ENCODE results near the gene PDE7B.

PDE7B gene

DNA sequence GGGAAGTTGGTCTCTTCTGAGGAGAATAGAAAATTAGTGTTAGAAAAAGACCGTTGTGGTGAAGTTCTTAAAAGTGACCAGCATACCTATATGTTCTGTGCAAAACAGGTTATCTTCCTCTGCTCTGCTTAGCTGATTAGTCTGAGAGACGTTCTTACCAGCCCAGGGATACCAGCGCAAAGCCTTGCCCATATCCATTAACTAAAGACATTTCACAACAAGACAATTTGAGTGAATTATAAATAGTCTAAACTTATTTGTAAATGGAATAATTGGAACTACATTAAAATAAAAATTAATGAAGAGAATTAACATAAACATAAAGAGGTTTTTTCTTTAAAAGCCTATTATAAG is 144.0 kb downstream of the PDE7B start:
- TF ChIP-seq, protein P1, sequence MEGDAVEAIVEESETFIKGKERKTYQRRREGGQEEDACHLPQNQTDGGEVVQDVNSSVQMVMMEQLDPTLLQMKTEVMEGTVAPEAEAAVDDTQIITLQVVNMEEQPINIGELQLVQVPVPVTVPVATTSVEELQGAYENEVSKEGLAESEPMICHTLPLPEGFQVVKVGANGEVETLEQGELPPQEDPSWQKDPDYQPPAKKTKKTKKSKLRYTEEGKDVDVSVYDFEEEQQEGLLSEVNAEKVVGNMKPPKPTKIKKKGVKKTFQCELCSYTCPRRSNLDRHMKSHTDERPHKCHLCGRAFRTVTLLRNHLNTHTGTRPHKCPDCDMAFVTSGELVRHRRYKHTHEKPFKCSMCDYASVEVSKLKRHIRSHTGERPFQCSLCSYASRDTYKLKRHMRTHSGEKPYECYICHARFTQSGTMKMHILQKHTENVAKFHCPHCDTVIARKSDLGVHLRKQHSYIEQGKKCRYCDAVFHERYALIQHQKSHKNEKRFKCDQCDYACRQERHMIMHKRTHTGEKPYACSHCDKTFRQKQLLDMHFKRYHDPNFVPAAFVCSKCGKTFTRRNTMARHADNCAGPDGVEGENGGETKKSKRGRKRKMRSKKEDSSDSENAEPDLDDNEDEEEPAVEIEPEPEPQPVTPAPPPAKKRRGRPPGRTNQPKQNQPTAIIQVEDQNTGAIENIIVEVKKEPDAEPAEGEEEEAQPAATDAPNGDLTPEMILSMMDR (IDR thresholded peaks at IDR 0.05) = no peak
- H3K27ac ChIP-seq = no peak overlapping the region

GRCh38 chr6:135996668-135997067 is 145.2 kb downstream of the PDE7B start:
- H3K27ac ChIP-seq = no peak overlapping the region
- no peak for DNase-seq (ENCODE audit: low spot score)
- TF ChIP-seq, protein P1 (IDR thresholded peaks at IDR 0.05) = no peak

More for the DNA sequence above, 144.0 kb downstream of the PDE7B start:
- no peak for DNase-seq (ENCODE audit: low spot score)
- no peak overlapping the region for H3K4me3 ChIP-seq

GRCh38 chr6:135999393-135999792 is 147.9 kb downstream of the PDE7B start:
- H3K4me3 ChIP-seq = no peak overlapping the region
- TF ChIP-seq, protein P1 (IDR thresholded peaks at IDR 0.05) = no peak
- DNase-seq (ENCODE audit: low spot score) = no peak
- no peak overlapping the region for H3K27ac ChIP-seq

More at GRCh38 chr6:135996668-135997067, 145.2 kb downstream of the PDE7B start:
- H3K4me3 ChIP-seq = no peak overlapping the region

DNA sequence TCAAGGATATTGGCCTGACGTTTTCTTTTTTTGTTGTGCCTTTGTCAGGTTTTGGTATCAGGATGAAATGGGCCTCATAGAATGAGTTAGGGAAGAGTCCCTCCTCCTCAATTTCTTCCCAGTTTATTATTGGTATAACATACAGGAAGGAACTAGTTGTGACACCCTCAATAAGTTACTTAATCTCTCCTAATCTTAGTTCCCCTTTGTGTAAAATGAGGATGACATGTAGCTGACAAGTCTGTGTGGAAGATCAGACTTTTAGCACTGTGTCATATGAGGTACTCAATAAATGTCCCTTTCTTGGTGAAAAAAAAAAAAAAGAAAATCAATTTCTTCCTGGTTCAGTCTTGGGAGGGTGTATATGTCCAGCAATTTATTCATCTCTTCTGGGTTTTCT is 155.8 kb downstream of the PDE7B start:
- DNase-seq (ENCODE audit: low spot score) = no peak
- TF ChIP-seq, protein P1 (IDR thresholded peaks at IDR 0.05) = no peak
- Histone ChIP-seq H3K4me3 (no peak overlapping the region), H3K27ac (no peak overlapping the region)

DNA sequence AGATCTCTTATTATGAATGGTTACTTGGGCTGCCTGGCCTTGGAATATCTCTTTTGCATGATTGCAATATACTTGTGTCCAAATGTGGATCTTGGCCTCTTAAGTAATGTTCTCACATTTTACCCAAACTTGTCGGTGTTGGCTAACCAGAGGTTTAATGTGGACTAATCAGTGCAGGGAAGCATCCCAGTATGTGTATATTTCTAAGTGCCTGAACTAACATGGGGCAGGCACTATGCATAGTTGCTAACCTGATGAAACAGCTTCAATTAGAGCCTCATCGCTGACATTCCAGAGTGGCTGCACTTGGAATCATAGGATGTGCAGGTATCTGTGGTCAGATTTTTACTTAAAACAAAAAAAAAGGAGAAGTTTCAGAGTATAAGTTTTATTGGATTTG is 160.0 kb downstream of the PDE7B start:
- no peak overlapping the region for H3K27ac ChIP-seq
- DNase-seq (ENCODE audit: low spot score) = no peak
- TF ChIP-seq, protein P1 (IDR thresholded peaks at IDR 0.05) = no peak

GRCh38 chr6:136012198-136012887 is 160.8 kb downstream of the PDE7B start:
- Histone ChIP-seq H3K27ac (no peak overlapping the region), H3K4me3 (no peak overlapping the region)
- TF ChIP-seq, protein P1 (IDR thresholded peaks at IDR 0.05) = no peak
- DNase-seq (ENCODE audit: low spot score) = no peak

More for the DNA sequence above, 160.0 kb downstream of the PDE7B start:
- no peak overlapping the region for H3K4me3 ChIP-seq

- TF ChIP-seq, protein P1 (IDR thresholded peaks at IDR 0.05) = no peak
- no peak overlapping the region for H3K4me3 ChIP-seq
- DNase-seq (ENCODE audit: low spot score) = no peak
- H3K27ac ChIP-seq = no peak overlapping the region
Measured at GRCh38 chr6:136012943-136013342, 161.4 kb downstream of the PDE7B start.
